ENCODE measurements around the gene DHRS3. TPM values are rescaled to one million over a fixed set of nuclear protein-coding genes. Genes with fewer than 3 reads are reported as not detected.

DHRS3 gene
- total RNA-seq, 4 donors from 2014 or later, result 73.3 to 86.9 (median 80.2) TPM

- H3K36me3 ChIP-seq, result no peaks in the 10 kb centered on the region
- H3K27ac ChIP-seq, result peak overlapping the region; percentile 45
- H3K4me3 ChIP-seq, result no peak overlapping the region
- no peaks in the 10 kb centered on the region for H3K27me3 ChIP-seq
- no peaks in the 10 kb centered on the region for H3K9me3 ChIP-seq
- 72% methylated on average over 9 of the region's 12 CpGs for WGBS
- H3K4me1 ChIP-seq, result peaks cover 43% of the 10 kb centered on the region
- DNase-seq (ENCODE audit: low spot score in 2 of 2), result no peak
- TF ChIP-seq EP300 (IDR thresholded peaks at IDR 0.05), result no peak
- no peak for TF ChIP-seq CTCF (IDR thresholded peaks at IDR 0.05)
- no peak for TF ChIP-seq POLR2AphosphoS5 (IDR thresholded peaks at IDR 0.05)
- TF ChIP-seq POLR2A (IDR thresholded peaks at IDR 0.05), result no peak
Measured at GRCh38 chr1:12622506-12622905, 4.5 kb upstream of the DHRS3 start.

- WGBS, result 61% methylated on average over 12 of the region's 15 CpGs
- H3K9me3 ChIP-seq, result no peaks in the 10 kb centered on the region
- no peaks in the 10 kb centered on the region for H3K27me3 ChIP-seq
- peak overlapping the region; percentile 45 for H3K27ac ChIP-seq
- no peak overlapping the region for H3K4me3 ChIP-seq
- H3K4me1 ChIP-seq, result peaks cover 45% of the 10 kb centered on the region
- no peak for TF ChIP-seq POLR2A (IDR thresholded peaks at IDR 0.05)
- TF ChIP-seq CTCF (IDR thresholded peaks at IDR 0.05), result no peak
- no peak for TF ChIP-seq POLR2AphosphoS5 (IDR thresholded peaks at IDR 0.05)
- TF ChIP-seq EP300 (IDR thresholded peaks at IDR 0.05), result no peak
- no peaks in the 10 kb centered on the region for H3K36me3 ChIP-seq
- DNase-seq (ENCODE audit: low spot score in 2 of 2), result no peak
Measured at GRCh38 chr1:12621346-12622335, 3.6 kb upstream of the DHRS3 start.

- 89% methylated on average over 8 of the region's 8 CpGs for WGBS
- H3K4me3 ChIP-seq, result no peak overlapping the region
- peaks cover 52% of the 10 kb centered on the region for H3K4me1 ChIP-seq
- DNase-seq (ENCODE audit: low spot score in 2 of 2), result no peak
- no peaks in the 10 kb centered on the region for H3K27me3 ChIP-seq
- no peaks in the 10 kb centered on the region for H3K36me3 ChIP-seq
- TF ChIP-seq EP300 (IDR thresholded peaks at IDR 0.05), result no peak
- no peak for TF ChIP-seq POLR2AphosphoS5 (IDR thresholded peaks at IDR 0.05)
- no peak for TF ChIP-seq CTCF (IDR thresholded peaks at IDR 0.05)
- H3K9me3 ChIP-seq, result no peaks in the 10 kb centered on the region
- no peak overlapping the region for H3K27ac ChIP-seq
Measured at GRCh38 chr1:12620931-12621330, 2.9 kb upstream of the DHRS3 start.

- TF ChIP-seq EP300 (IDR thresholded peaks at IDR 0.05) (no peak), POLR2A (IDR thresholded peaks at IDR 0.05) (no peak), CTCF (IDR thresholded peaks at IDR 0.05) (no peak), POLR2AphosphoS5 (IDR thresholded peaks at IDR 0.05) (no peak)
- no peaks in the 10 kb centered on the region for H3K36me3 ChIP-seq
- peaks cover 56% of the 10 kb centered on the region for H3K4me1 ChIP-seq
- no peak for DNase-seq (ENCODE audit: low spot score in 2 of 2)
- no peaks in the 10 kb centered on the region for H3K27me3 ChIP-seq
- no peak overlapping the region for H3K4me3 ChIP-seq
- H3K9me3 ChIP-seq, result no peaks in the 10 kb centered on the region
- 52% methylated on average over 4 of the region's 4 CpGs for WGBS
- no peak overlapping the region for H3K27ac ChIP-seq
Measured at GRCh38 chr1:12620488-12620865, 2.5 kb upstream of the DHRS3 start.

GRCh38 chr1:12619792-12620487, 1.9 kb upstream of the DHRS3 start:
- Histone ChIP-seq H3K27ac (peak overlapping the region; percentile 94), H3K4me1 (peaks cover 62% of the 10 kb centered on the region), H3K4me3 (peak overlapping the region; percentile 87), H3K27me3 (no peaks in the 10 kb centered on the region), H3K36me3 (no peaks in the 10 kb centered on the region), H3K9me3 (no peaks in the 10 kb centered on the region)
- no peak for TF ChIP-seq EP300 (IDR thresholded peaks at IDR 0.05)
- peak in 2 of 3 donors; percentile 35 to 40 for TF ChIP-seq POLR2AphosphoS5 (IDR thresholded peaks at IDR 0.05)
- TF ChIP-seq CTCF (IDR thresholded peaks at IDR 0.05), result peak; percentile 95 to 97
- no peak for TF ChIP-seq POLR2A (IDR thresholded peaks at IDR 0.05)
- 25% methylated on average over 13 of the region's 23 CpGs for WGBS
- DNase-seq (ENCODE audit: low spot score in 2 of 2), result peak; percentile 91 to 92

Data from suprapubic skin (tissue), 4 donors.